Mesenchymal stem cell (in vitro differentiated cells and primary cell): Measurements from ENCODE around the gene SDHA.
"Not testable (repeated sequence)": the region's sequence is repeated elsewhere in the genome, so short reads cannot be mapped to it uniquely, and the experiment has no call there.

Source experiments
- DNase-seq: peaks from one replicate; pipeline ENCODE4 v3.0.0-alpha.2; 2013
- H2AFZ ChIP-seq: one replicate; pipeline ENCODE4 v1.6.1; 2013; ENCODE audit warnings: low read depth, mild to moderate bottlenecking, control low read depth, inconsistent platforms, low read length, moderate library complexity
- H2AK5ac ChIP-seq: 2 replicates; pipeline ENCODE4 v1.6.1; 2013; ENCODE audit warnings: low read length, moderate library complexity, mild to moderate bottlenecking, inconsistent platforms; ENCODE audit not compliant: severe bottlenecking
- H2BK120ac ChIP-seq: one replicate; pipeline ENCODE4 v1.6.1; 2013; ENCODE audit warnings: low read depth, mild to moderate bottlenecking, inconsistent platforms, low read length, moderate library complexity
- H2BK12ac ChIP-seq, 2 experiments: one replicate each; pipeline ENCODE4 v1.6.1; 2013; ENCODE audit warnings: inconsistent platforms in 2 of 2, low read length in 2 of 2, mild to moderate bottlenecking in 2 of 2, moderate library complexity in 2 of 2, control low read depth in 1 of 2
- H2BK15ac ChIP-seq: one replicate; pipeline ENCODE4 v1.6.1; 2013; ENCODE audit warnings: mild to moderate bottlenecking, low read depth, inconsistent platforms; ENCODE audit not compliant: poor library complexity, severe bottlenecking
- H2BK5ac ChIP-seq: 2 replicates; pipeline ENCODE4 v1.6.1; 2013; ENCODE audit warnings: low read depth, mild to moderate bottlenecking, low read length, control low read depth, inconsistent platforms; ENCODE audit not compliant: poor library complexity, severe bottlenecking
- H3K14ac ChIP-seq, 2 experiments: one replicate each; pipeline ENCODE4 v1.6.1; 2013; ENCODE audit warnings: inconsistent platforms in 2 of 2, low read length in 2 of 2, control low read depth in 1 of 2, mild to moderate bottlenecking in 1 of 2, moderate library complexity in 1 of 2
- H3K18ac ChIP-seq, 2 experiments: one replicate each; pipeline ENCODE4 v1.6.1; 2013; ENCODE audit warnings: inconsistent platforms in 2 of 2, low read length in 2 of 2, control low read depth in 1 of 2, low read depth in 1 of 2, mild to moderate bottlenecking in 1 of 2
- H3K23ac ChIP-seq, 2 experiments: one replicate each; pipeline ENCODE4 v1.6.1; 2013; ENCODE audit warnings: inconsistent platforms in 2 of 2, low read length in 2 of 2, mild to moderate bottlenecking in 2 of 2, moderate library complexity in 2 of 2, control low read depth in 1 of 2
- H3K27ac ChIP-seq: 2 replicates; pipeline ENCODE4 v1.5.1; 2013; ENCODE audit warnings: mild to moderate bottlenecking, moderate library complexity, low read length, control low read depth, inconsistent platforms; ENCODE audit not compliant: poor library complexity, severe bottlenecking
- H3K27me3 ChIP-seq, 2 experiments: 2 replicates each; pipeline versions ENCODE4 v1.6.1 to v1.7.0; 2013; ENCODE audit warnings: low read length in 2 of 2, mild to moderate bottlenecking in 2 of 2, moderate library complexity in 2 of 2, control low read depth in 1 of 2, inconsistent platforms in 1 of 2; ENCODE audit not compliant: control insufficient read depth in 1 of 2, insufficient read depth in 1 of 2
- H3K36me3 ChIP-seq, 2 experiments: 2 replicates each; pipeline versions ENCODE4 v1.6.1 to v1.7.0; 2013; ENCODE audit warnings: low read length in 2 of 2, control low read depth in 1 of 2, inconsistent platforms in 1 of 2, low read depth in 1 of 2, mild to moderate bottlenecking in 1 of 2; ENCODE audit not compliant: insufficient read depth in 2 of 2, control insufficient read depth in 1 of 2
- H3K4ac ChIP-seq, 2 experiments: one replicate each; pipeline ENCODE4 v1.6.1; 2013; ENCODE audit warnings: inconsistent platforms in 2 of 2, low read length in 2 of 2, mild to moderate bottlenecking in 2 of 2, moderate library complexity in 2 of 2, control low read depth in 1 of 2, low read depth in 1 of 2
- H3K4me1 ChIP-seq: 2 replicates; pipeline ENCODE4 v1.6.1; 2013; ENCODE audit warnings: low read depth, low read length, control low read depth; ENCODE audit not compliant: control insufficient read depth, insufficient read depth
- H3K4me2 ChIP-seq: 2 replicates; pipeline ENCODE4 v1.6.1; 2013; ENCODE audit warnings: low read length, mild to moderate bottlenecking, inconsistent platforms; ENCODE audit not compliant: poor library complexity, severe bottlenecking
- H3K4me3 ChIP-seq, 2 experiments: 2 replicates each; pipeline versions ENCODE4 v1.5.1 to v1.7.0; 2013; ENCODE audit warnings: low read length in 2 of 2, mild to moderate bottlenecking in 2 of 2, control low read depth in 1 of 2, low read depth in 1 of 2; ENCODE audit not compliant: insufficient read depth in 1 of 2
- H3K79me1 ChIP-seq: replicated peaks from 2 replicates; pipeline ENCODE4 v1.6.1; 2013; ENCODE audit warnings: mild to moderate bottlenecking, control low read depth, low read length, inconsistent platforms; ENCODE audit not compliant: poor library complexity, severe bottlenecking
- H3K9ac ChIP-seq: 2 replicates; pipeline ENCODE4 v1.7.0; 2013; ENCODE audit warnings: mild to moderate bottlenecking, low read length, moderate library complexity
- H3K9me3 ChIP-seq: 2 replicates; pipeline ENCODE4 v1.7.0; 2013; ENCODE audit warnings: mild to moderate bottlenecking, low read length; ENCODE audit not compliant: control insufficient read depth
- H4K8ac ChIP-seq: one replicate; pipeline ENCODE4 v1.6.1; 2013; ENCODE audit warnings: inconsistent platforms, mild to moderate bottlenecking, low read length, moderate library complexity
- H4K91ac ChIP-seq: one replicate; pipeline ENCODE4 v1.6.1; 2013; ENCODE audit warnings: mild to moderate bottlenecking, low read length, inconsistent platforms
- WGBS: methylation state at CpG from one replicate; pipeline ENCODE4 v1.1.7; 2013; ENCODE audit warnings: mixed read lengths; 5-methylcytosine and 5-hydroxymethylcytosine counted together

The SDHA gene

DNA sequence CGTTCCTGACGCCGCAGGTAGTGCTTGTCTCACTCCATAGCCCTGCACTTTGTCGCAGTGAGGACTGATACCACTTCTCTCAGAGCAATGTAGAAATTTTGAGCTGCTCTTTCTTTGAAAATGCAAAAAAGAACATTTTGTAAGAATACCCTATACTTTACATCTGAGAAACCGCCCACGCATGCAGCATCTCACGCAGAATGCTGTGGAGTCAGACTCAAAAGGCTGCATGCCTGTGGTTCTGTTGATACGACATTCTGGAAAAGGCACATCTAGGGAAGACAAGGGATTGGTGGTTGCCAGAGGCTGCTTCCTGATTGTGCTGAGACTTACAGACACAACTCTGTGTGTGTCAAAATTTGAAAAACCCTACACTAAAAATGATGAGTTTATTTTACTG is 19.8 kb downstream of the SDHA start:
- not testable (repeated sequence) for H3K27ac ChIP-seq, H3K4me2 ChIP-seq, H2BK120ac ChIP-seq, H3K23ac ChIP-seq, H3K18ac ChIP-seq, H3K9ac ChIP-seq, H4K91ac ChIP-seq, H2AK5ac ChIP-seq, H2BK12ac ChIP-seq, H2BK15ac ChIP-seq, H3K14ac ChIP-seq, H2BK5ac ChIP-seq, H4K8ac ChIP-seq, H3K4me3 ChIP-seq, H3K9me3 ChIP-seq, H3K4ac ChIP-seq, H3K4me1 ChIP-seq, DNase-seq, H3K27me3 ChIP-seq, H2AFZ ChIP-seq
- 100% methylated on average over 5 of the region's 8 CpGs for WGBS
- peaks cover 10% of the 10 kb centered on the region for H3K79me1 ChIP-seq
- peaks cover 54 to 76% of the 10 kb centered on the region in 2 experiments for H3K36me3 ChIP-seq

- not testable (repeated sequence) for H3K4me1 ChIP-seq, H2AFZ ChIP-seq, H3K9ac ChIP-seq, H2BK5ac ChIP-seq, H3K4ac ChIP-seq, H3K18ac ChIP-seq, H3K4me3 ChIP-seq, H2BK15ac ChIP-seq, H3K14ac ChIP-seq, H3K23ac ChIP-seq, H3K9me3 ChIP-seq, H3K4me2 ChIP-seq, H2BK120ac ChIP-seq, H2AK5ac ChIP-seq, H4K8ac ChIP-seq, H4K91ac ChIP-seq, H2BK12ac ChIP-seq, H3K27ac ChIP-seq, H3K27me3 ChIP-seq
- Histone ChIP-seq H3K79me1 (peaks cover 11% of the 10 kb centered on the region), H3K36me3 (peaks cover 40 to 61% of the 10 kb centered on the region in 2 experiments)
- DNase-seq = peak; percentile 24
- 73% methylated on average over 7 of the region's 7 CpGs for WGBS
Measured at GRCh38 chr5:240550-240949, 22.4 kb downstream of the SDHA start.

DNA sequence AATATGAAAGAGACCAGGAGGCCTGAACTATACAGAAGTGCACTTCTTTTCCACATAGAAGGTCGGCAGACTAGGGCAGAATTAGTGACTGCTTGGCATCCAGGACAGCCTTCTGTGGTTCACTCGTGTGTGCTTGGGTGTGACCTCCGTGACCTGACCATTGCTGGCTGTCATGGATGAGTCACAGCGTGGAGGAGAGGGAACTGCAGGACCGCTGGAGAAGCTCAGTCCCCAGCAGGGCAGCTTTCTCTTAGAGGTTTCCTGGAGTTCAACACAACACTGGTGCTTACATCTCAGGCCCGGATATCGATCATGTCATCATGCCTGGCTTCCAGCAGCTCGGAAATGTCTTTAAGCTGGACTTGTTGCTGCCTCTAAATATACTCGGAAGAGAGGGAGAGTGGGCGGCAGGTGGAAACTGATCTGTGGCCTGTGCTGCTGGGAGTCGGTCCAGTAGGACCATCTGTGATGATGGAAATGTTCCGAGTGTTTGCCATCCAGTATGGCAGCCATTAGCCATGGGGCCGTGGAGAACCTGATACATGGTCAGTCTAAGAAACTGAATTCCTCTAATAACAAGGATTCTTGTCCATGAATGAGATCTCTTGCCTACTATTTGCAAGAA is 23.0 kb downstream of the SDHA start:
- not testable (repeated sequence) for H2BK120ac ChIP-seq, H3K4me3 ChIP-seq, H4K91ac ChIP-seq, H3K14ac ChIP-seq, H2BK12ac ChIP-seq, H3K4me1 ChIP-seq, H4K8ac ChIP-seq, H3K9ac ChIP-seq, H3K23ac ChIP-seq, H3K18ac ChIP-seq, H3K9me3 ChIP-seq, H3K4ac ChIP-seq, H3K4me2 ChIP-seq, H2AFZ ChIP-seq, H2BK5ac ChIP-seq, H2AK5ac ChIP-seq, H3K27me3 ChIP-seq, H3K27ac ChIP-seq, H2BK15ac ChIP-seq
- 64% methylated on average over 12 of the region's 13 CpGs for WGBS
- DNase-seq = peak; percentile 79
- peaks cover 11% of the 10 kb centered on the region for H3K79me1 ChIP-seq
- H3K36me3 ChIP-seq = peaks cover 36 to 62% of the 10 kb centered on the region in 2 experiments

DNA sequence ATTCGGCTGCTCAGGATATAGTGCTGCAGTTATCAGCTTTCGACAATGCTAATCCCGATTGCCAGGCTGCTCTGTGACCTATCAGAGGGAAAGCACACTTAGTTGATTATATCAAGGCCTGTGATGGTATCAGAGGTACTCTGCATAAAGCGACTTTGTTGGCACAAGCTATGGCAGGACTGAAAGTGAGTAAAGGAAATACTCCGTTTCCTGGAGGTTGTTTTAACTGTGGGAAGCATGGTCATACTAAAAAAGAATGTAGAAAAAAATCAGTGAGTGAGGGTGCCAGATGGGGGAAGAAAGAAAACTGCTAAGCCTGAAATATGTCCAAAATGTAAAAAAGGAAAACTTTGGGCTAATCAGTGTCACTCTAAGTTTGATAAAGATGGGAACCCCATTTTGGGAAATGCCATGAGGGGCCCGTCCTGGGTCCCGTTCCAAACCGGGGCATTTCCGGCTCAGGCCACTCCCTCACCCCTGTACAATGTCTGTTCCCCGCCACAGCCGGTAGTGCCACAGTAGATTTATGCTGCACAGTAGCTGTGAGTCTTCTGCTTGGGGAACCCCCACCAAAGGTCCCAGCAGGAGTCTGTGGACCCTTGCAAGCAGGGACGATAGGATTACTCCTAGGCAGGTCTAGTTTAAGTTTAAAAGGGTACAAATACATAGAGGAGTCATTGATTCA is 25.7 kb downstream of the SDHA start:
- not testable (repeated sequence) for H3K14ac ChIP-seq, H3K4me3 ChIP-seq, H2AFZ ChIP-seq, H3K9ac ChIP-seq, H3K9me3 ChIP-seq, H2BK15ac ChIP-seq, H3K4ac ChIP-seq, DNase-seq, H3K79me1 ChIP-seq, H2BK120ac ChIP-seq, H2AK5ac ChIP-seq, H3K27ac ChIP-seq, H4K8ac ChIP-seq, H3K4me2 ChIP-seq, H4K91ac ChIP-seq, H3K27me3 ChIP-seq, H2BK5ac ChIP-seq, H3K4me1 ChIP-seq, H3K18ac ChIP-seq, H3K23ac ChIP-seq, H2BK12ac ChIP-seq
- WGBS = 98% methylated on average over 12 of the region's 12 CpGs
- H3K36me3 ChIP-seq = peaks cover 30 to 70% of the 10 kb centered on the region in 2 experiments
